Karpas-422 (cell line): Measurements from ENCODE around the gene NUP107. TPM values are rescaled to one million over a fixed set of nuclear protein-coding genes. Genes with fewer than 3 reads are reported as not detected.
A peak's percentile ranks its signal among the peaks of the same experiment; 100 is the strongest.

Experiments
- DNase-seq: peaks from one replicate; pipeline ENCODE4 v3.0.0-alpha.2; 2015
- H2AFZ ChIP-seq: fragments of 200-600 bp; sonication (generic); 2 replicates; pipeline ENCODE4 v1.6.1; 2014; ENCODE audit warnings: antibody characterized with exemption, low read length, mixed read lengths
- H3K27ac ChIP-seq: fragments of 200-600 bp; sonication (generic); 2 replicates; pipeline ENCODE4 v1.5.1; 2014; ENCODE audit warnings: mild to moderate bottlenecking, low read length, moderate library complexity
- H3K27me3 ChIP-seq: fragments of 200-600 bp; sonication (generic); 2 replicates; pipeline ENCODE4 v1.6.1; 2014; ENCODE audit warnings: low read length, mixed read lengths
- H3K36me3 ChIP-seq: fragments of 200-600 bp; sonication (generic); 2 replicates; pipeline ENCODE4 v1.6.1; 2014; ENCODE audit warnings: low read length, mixed read lengths; ENCODE audit not compliant: insufficient read depth
- H3K4me1 ChIP-seq: fragments of 200-600 bp; sonication (generic); 2 replicates; pipeline ENCODE4 v1.6.1; 2014; ENCODE audit warnings: mild to moderate bottlenecking, low read length, mixed read lengths
- H3K4me2 ChIP-seq: fragments of 200-600 bp; sonication (generic); 2 replicates; pipeline ENCODE4 v1.6.1; 2014; ENCODE audit warnings: low read length, low read depth, mild to moderate bottlenecking; ENCODE audit not compliant: poor library complexity, severe bottlenecking
- H3K4me3 ChIP-seq: fragments of 200-600 bp; sonication (generic); 2 replicates; pipeline ENCODE4 v1.5.1; 2014; ENCODE audit warnings: mild to moderate bottlenecking, antibody characterized with exemption, low read length, mixed read lengths
- H3K79me2 ChIP-seq: fragments of 200-600 bp; sonication (generic); 2 replicates; pipeline ENCODE4 v1.6.1; 2014; ENCODE audit warnings: mild to moderate bottlenecking, low read length, mixed read lengths
- H3K9ac ChIP-seq: fragments of 200-600 bp; sonication (generic); 2 replicates; pipeline ENCODE4 v1.6.0; 2014; ENCODE audit warnings: low read length
- H3K9me2 ChIP-seq: fragments of 200-600 bp; sonication (generic), shearing (Covaris generic); replicated peaks from 2 replicates; pipeline ENCODE4 v1.6.0; 2014; ENCODE audit warnings: mild to moderate bottlenecking, low read length, moderate library complexity; ENCODE audit not compliant: insufficient read depth
- H3K9me3 ChIP-seq: fragments of 300-700, 200-600 bp; sonication (generic); 2 replicates; pipeline ENCODE4 v1.6.1; 2014; ENCODE audit warnings: low read length, mixed read lengths
- H4K20me1 ChIP-seq: fragments of 200-600 bp; sonication (generic); 2 replicates; pipeline ENCODE4 v1.6.1; 2014; ENCODE audit warnings: mild to moderate bottlenecking, antibody characterized with exemption, low read length, low read depth; ENCODE audit not compliant: insufficient read depth
- total RNA-seq: library from RNA; depleted of rRNA; stranded (reverse); fragments of >200 nt; shearing (Covaris generic); gene quantifications from 2 replicates; pipeline ENCODE4 v1.2.3, GENCODE V29; 2014; ENCODE audit warnings: low replicate concordance

The NUP107 gene
- total RNA-seq, 1 experiment from 2014 or later = 103 TPM

- H2AFZ ChIP-seq = no peak overlapping the region
- no peak overlapping the region for H3K4me3 ChIP-seq
- no peak overlapping the region for H3K27ac ChIP-seq
- no peaks in the 10 kb centered on the region for H3K4me1 ChIP-seq
- H3K9me2 ChIP-seq = no peaks in the 10 kb centered on the region
- H4K20me1 ChIP-seq = no peaks in the 10 kb centered on the region
- DNase-seq = no peak
- H3K79me2 ChIP-seq = no peaks in the 10 kb centered on the region
- H3K4me2 ChIP-seq = no peak overlapping the region
- H3K27me3 ChIP-seq = no peaks in the 10 kb centered on the region
- peaks cover 18% of the 10 kb centered on the region; the same call in 1 of the 2 replicates for H3K36me3 ChIP-seq
- no peaks in the 10 kb centered on the region for H3K9me3 ChIP-seq
- no peak overlapping the region for H3K9ac ChIP-seq
Measured at GRCh38 chr12:68759852-68760251, 73.1 kb downstream of the NUP107 start.

GRCh38 chr12:68760806-68761441 lies 74.1 kb downstream of the NUP107 start:
- no peak for DNase-seq
- H3K4me2 ChIP-seq = no peak overlapping the region
- H3K9me3 ChIP-seq = no peaks in the 10 kb centered on the region
- H3K27ac ChIP-seq = no peak overlapping the region
- no peaks in the 10 kb centered on the region for H3K9me2 ChIP-seq
- H3K79me2 ChIP-seq = no peaks in the 10 kb centered on the region
- H3K4me3 ChIP-seq = no peak overlapping the region
- H3K27me3 ChIP-seq = no peaks in the 10 kb centered on the region
- H3K4me1 ChIP-seq = no peaks in the 10 kb centered on the region; the same call in 1 of the 2 replicates
- no peaks in the 10 kb centered on the region for H4K20me1 ChIP-seq
- peaks cover 8% of the 10 kb centered on the region; the same call in 1 of the 2 replicates for H3K36me3 ChIP-seq
- no peak overlapping the region for H3K9ac ChIP-seq
- no peak overlapping the region for H2AFZ ChIP-seq

- H3K79me2 ChIP-seq = no peaks in the 10 kb centered on the region
- H3K27ac ChIP-seq = no peak overlapping the region
- H3K9ac ChIP-seq = no peak overlapping the region
- no peak overlapping the region for H3K4me3 ChIP-seq
- DNase-seq = no peak
- H2AFZ ChIP-seq = no peak overlapping the region
- H3K4me2 ChIP-seq = no peak overlapping the region
- H3K9me2 ChIP-seq = no peaks in the 10 kb centered on the region
- no peaks in the 10 kb centered on the region for H4K20me1 ChIP-seq
- peaks cover 7% of the 10 kb centered on the region; the same call in 1 of the 2 replicates for H3K36me3 ChIP-seq
- H3K9me3 ChIP-seq = no peaks in the 10 kb centered on the region
- H3K27me3 ChIP-seq = no peaks in the 10 kb centered on the region
- H3K4me1 ChIP-seq = no peaks in the 10 kb centered on the region; the same call in 1 of the 2 replicates
Measured at GRCh38 chr12:68761442-68761812, 74.6 kb downstream of the NUP107 start.

GRCh38 chr12:68761901-68762630 lies 75.3 kb downstream of the NUP107 start:
- H4K20me1 ChIP-seq = no peaks in the 10 kb centered on the region
- no peaks in the 10 kb centered on the region; the same call in 1 of the 2 replicates for H3K4me1 ChIP-seq
- no peak overlapping the region for H3K4me2 ChIP-seq
- peaks cover 7% of the 10 kb centered on the region; the same call in 1 of the 2 replicates for H3K36me3 ChIP-seq
- H3K27me3 ChIP-seq = no peaks in the 10 kb centered on the region
- no peaks in the 10 kb centered on the region for H3K9me3 ChIP-seq
- no peaks in the 10 kb centered on the region for H3K9me2 ChIP-seq
- no peak overlapping the region for H3K9ac ChIP-seq
- no peak overlapping the region for H3K27ac ChIP-seq
- no peaks in the 10 kb centered on the region for H3K79me2 ChIP-seq
- peak; percentile 9 for DNase-seq
- H2AFZ ChIP-seq = no peak overlapping the region
- H3K4me3 ChIP-seq = no peak overlapping the region

- Histone ChIP-seq H4K20me1 (no peaks in the 10 kb centered on the region), H3K9me2 (no peaks in the 10 kb centered on the region), H3K9me3 (no peaks in the 10 kb centered on the region), H3K9ac (no peak overlapping the region), H3K36me3 (peaks cover 7% of the 10 kb centered on the region; the same call in 1 of the 2 replicates), H3K27ac (no peak overlapping the region), H3K4me2 (no peak overlapping the region), H3K4me1 (no peaks in the 10 kb centered on the region; the same call in 1 of the 2 replicates), H2AFZ (no peak overlapping the region), H3K27me3 (no peaks in the 10 kb centered on the region), H3K4me3 (no peak overlapping the region), H3K79me2 (no peaks in the 10 kb centered on the region)
- DNase-seq = no peak
Measured at GRCh38 chr12:68762691-68763090, 75.9 kb downstream of the NUP107 start.

- H3K9ac ChIP-seq = no peak overlapping the region
- H3K36me3 ChIP-seq = no peaks in the 10 kb centered on the region
- no peak overlapping the region for H3K4me2 ChIP-seq
- DNase-seq = no peak
- H3K4me3 ChIP-seq = no peak overlapping the region
- H3K79me2 ChIP-seq = no peaks in the 10 kb centered on the region
- H3K27ac ChIP-seq = no peak overlapping the region
- H3K9me2 ChIP-seq = no peaks in the 10 kb centered on the region
- H2AFZ ChIP-seq = no peak overlapping the region
- no peaks in the 10 kb centered on the region for H3K27me3 ChIP-seq
- H4K20me1 ChIP-seq = no peaks in the 10 kb centered on the region
- no peaks in the 10 kb centered on the region for H3K9me3 ChIP-seq
- H3K4me1 ChIP-seq = no peaks in the 10 kb centered on the region; the same call in 1 of the 2 replicates
Measured at GRCh38 chr12:68765696-68766095, 78.9 kb downstream of the NUP107 start.

GRCh38 chr12:68766646-68767045 lies 79.9 kb downstream of the NUP107 start:
- H3K36me3 ChIP-seq = no peaks in the 10 kb centered on the region
- DNase-seq = no peak
- H3K9ac ChIP-seq = no peak overlapping the region
- H3K79me2 ChIP-seq = no peaks in the 10 kb centered on the region
- no peaks in the 10 kb centered on the region for H3K27me3 ChIP-seq
- no peaks in the 10 kb centered on the region for H4K20me1 ChIP-seq
- H3K4me2 ChIP-seq = no peak overlapping the region
- H2AFZ ChIP-seq = no peak overlapping the region
- no peaks in the 10 kb centered on the region for H3K9me2 ChIP-seq
- no peaks in the 10 kb centered on the region for H3K9me3 ChIP-seq
- H3K27ac ChIP-seq = no peak overlapping the region
- H3K4me1 ChIP-seq = no peaks in the 10 kb centered on the region; the same call in 1 of the 2 replicates
- no peak overlapping the region for H3K4me3 ChIP-seq

GRCh38 chr12:68767191-68767590 lies 80.4 kb downstream of the NUP107 start:
- Histone ChIP-seq H3K27ac (no peak overlapping the region), H3K9me2 (no peaks in the 10 kb centered on the region), H3K79me2 (no peaks in the 10 kb centered on the region), H2AFZ (no peak overlapping the region), H3K4me2 (no peak overlapping the region), H4K20me1 (no peaks in the 10 kb centered on the region), H3K9me3 (no peaks in the 10 kb centered on the region), H3K4me1 (no peaks in the 10 kb centered on the region; the same call in 1 of the 2 replicates), H3K36me3 (no peaks in the 10 kb centered on the region), H3K27me3 (no peaks in the 10 kb centered on the region), H3K9ac (no peak overlapping the region), H3K4me3 (no peak overlapping the region)
- DNase-seq = no peak
